GM21723 (cell line): ENCODE results near the gene ERGIC3.
A peak's percentile ranks its signal among the peaks of the same experiment; 100 is the strongest.

Experiments
- ATAC-seq: cut with Tn5 transposase; IDR thresholded peaks from one replicate; pipeline ENCODE4 v1.9.1; 2021; ENCODE audit warnings: mild to moderate bottlenecking, moderate library complexity; ENCODE audit not compliant: unreplicated experiment

The ERGIC3 gene

DNA sequence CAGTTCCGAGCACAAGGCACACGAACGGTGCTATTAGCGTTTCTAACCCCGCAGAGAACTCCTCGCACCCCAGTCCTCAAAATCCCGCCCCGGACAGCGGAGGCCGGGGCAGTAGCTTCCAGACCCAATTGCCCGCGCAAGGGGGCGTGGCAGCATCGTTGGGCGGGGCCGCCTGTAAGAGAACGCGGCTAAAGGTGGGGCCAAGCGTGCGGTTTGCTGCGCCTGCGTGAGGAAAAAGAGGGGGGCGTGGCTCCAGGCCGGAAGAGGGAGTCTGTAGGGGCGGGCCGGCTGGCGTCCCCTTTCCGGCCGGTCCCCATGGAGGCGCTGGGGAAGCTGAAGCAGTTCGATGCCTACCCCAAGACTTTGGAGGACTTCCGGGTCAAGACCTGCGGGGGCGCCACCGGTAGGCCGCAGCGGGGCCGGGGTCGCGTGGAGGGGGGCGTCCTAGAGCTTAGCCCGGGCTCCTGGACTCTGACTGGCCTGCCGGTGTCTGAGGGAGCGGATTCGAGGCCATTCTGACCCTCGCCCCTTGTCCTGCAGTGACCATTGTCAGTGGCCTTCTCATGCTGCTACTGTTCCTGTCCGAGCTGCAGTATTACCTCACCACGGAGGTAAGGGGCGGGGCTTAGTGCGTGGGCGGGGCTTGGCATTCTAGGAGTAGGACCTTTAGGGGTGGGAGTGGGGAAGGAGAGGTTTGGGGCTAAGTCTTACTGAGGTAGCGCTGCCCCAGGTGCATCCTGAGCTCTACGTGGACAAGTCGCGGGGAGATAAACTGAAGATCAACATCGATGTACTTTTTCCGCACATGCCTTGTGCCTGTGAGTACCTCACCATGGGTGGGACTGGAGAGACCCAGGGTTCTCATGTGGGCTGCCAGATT, at the start of gene ERGIC3:
TSS of gene ERGIC3 (plus strand) at position 296 of the 880 bp plus-strand sequence. CDS start at position 316, 20 bp downstream.
- peak; percentile 84 for ATAC-seq

DNA sequence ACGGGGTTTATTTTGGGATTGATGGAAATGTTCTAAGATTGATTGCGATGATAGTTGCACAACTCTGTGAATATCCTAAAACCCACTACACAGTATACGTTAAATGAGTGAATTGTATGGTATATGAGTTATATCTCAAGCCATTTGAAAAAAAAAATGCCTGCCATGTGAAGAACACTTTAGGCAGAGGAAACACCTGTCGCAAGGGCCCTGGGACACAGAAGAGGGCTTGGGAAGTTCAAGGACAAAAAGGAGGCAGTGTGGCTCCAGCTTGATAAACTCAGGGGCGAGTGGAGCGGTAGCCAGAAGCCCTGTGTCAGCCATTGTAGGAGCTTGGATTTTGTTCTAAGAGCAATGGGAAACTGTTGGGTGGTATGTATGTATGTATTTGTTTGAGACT, 49.5 kb upstream of the ERGIC3 start:
- no peak for ATAC-seq

DNA sequence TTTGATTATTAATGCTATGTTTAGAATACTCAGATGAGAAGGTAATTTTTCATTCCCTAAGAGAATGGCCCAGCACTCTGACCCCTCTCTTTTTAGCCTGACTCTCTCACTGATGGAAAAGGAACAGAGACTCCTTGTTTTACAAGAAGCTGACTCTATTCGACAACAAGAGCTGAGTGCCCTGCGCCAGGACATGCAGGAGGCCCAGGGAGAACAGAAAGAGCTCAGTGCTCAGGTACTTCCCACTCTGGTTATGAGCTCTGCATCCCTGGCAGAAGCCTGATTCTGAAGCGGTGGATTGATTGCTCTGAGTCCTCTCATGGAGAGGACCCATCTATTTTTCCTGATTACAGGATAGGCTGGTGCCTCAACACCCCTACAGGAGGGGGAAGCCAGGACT, 45.4 kb upstream of the ERGIC3 start:
- no peak for ATAC-seq

DNA sequence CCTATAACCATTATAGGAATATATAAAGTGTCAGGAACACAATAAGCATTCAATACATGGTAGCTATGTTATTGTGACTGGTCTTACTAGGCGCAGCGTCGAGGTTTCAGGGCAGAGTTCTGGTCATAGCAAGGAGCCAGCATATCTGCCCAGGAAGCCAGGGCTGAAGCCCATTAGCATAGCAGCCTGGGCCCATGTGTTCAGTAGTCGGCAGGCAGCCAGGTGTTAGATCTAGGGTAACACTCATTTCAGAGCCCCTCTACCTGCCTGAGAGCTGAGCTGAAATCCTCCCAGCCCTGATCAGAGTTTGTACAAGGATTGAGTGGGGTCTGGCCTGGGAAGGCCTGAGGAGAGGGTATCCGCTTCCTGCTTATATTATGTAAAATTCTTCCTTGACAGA, 44.6 kb upstream of the ERGIC3 start:
- ATAC-seq: no peak

DNA sequence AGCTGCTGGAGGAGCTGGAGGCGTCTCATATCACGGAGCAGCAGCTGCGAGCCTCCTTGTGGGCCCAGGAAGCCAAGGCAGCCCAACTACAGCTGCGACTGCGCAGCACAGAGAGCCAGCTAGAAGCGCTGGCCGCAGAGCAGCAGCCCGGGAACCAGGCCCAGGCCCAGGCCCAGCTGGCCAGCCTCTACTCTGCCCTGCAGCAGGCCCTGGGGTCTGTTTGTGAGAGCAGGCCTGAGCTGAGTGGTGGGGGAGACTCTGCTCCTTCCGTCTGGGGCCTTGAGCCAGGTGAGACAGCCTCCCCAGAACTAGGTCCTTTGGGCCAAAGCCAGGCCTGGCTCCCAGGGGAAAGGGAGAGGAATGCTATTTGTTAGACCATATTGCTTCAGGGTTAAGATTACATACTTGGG, 44.1 kb upstream of the ERGIC3 start:
- no peak for ATAC-seq

DNA sequence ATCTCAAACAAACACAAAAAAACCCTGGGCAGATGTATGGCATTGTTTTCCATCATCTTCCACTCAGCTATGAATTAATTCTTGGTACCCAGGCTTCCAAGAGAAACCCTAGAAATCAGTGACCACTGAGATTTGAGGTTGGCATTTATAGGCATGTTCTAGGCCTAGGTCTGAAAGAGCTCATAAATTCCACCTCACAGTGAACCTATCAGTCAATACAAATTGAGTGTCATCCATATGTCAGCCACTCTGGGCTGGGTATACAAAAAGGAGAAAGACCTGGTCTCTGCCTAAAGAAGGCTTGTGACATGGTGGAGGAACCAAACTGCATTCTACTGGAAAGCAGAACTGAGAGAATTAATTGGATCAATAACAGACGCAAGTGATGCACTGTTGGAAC, 42.6 kb upstream of the ERGIC3 start:
- no peak for ATAC-seq

DNA sequence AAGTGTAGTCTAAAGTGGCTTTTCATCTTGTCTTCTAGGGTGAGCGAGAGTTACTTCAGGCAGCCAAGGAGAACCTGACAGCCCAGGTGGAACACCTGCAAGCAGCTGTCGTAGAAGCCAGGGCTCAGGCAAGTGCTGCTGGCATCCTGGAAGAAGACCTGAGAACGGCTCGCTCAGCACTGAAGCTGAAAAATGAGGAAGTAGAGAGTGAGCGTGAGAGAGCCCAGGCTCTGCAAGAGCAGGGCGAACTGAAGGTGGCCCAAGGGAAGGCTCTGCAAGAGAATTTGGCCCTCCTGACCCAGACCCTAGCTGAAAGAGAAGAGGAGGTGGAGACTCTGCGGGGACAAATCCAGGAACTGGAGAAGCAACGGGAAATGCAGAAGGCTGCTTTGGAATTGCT, 39.5 kb upstream of the ERGIC3 start:
- ATAC-seq: peak; percentile 85

DNA sequence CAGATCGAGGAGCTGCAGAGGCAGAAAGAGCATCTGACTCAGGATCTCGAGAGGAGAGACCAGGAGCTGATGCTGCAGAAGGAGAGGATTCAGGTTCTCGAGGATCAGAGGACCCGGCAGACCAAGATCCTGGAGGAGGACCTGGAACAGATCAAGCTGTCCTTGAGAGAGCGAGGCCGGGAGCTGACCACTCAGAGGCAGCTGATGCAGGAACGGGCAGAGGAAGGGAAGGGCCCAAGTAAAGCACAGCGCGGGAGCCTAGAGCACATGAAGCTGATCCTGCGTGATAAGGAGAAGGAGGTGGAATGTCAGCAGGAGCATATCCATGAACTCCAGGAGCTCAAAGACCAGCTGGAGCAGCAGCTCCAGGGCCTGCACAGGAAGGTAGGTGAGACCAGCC, 38.6 kb upstream of the ERGIC3 start:
- ATAC-seq: no peak

DNA sequence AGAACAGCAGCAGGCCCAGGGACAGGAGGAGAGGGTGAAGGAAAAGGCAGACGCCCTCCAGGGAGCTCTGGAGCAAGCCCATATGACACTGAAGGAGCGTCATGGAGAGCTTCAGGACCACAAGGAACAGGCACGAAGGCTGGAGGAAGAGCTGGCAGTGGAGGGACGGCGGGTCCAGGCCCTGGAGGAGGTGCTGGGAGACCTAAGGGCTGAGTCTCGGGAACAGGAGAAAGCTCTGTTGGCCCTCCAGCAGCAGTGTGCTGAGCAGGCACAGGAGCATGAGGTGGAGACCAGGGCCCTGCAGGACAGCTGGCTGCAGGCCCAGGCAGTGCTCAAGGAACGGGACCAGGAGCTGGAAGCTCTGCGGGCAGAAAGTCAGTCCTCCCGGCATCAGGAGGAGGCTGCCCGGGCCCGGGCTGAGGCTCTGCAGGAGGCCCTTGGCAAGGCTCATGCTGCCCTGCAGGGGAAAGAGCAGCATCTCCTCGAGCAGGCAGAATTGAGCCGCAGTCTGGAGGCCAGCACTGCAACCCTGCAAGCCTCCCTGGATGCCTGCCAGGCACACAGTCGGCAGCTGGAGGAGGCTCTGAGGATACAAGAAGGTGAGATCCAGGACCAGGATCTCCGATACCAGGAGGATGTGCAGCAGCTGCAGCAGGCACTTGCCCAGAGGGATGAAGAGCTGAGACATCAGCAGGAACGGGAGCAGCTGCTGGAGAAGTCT, 37.9 kb upstream of the ERGIC3 start:
- ATAC-seq: no peak

DNA sequence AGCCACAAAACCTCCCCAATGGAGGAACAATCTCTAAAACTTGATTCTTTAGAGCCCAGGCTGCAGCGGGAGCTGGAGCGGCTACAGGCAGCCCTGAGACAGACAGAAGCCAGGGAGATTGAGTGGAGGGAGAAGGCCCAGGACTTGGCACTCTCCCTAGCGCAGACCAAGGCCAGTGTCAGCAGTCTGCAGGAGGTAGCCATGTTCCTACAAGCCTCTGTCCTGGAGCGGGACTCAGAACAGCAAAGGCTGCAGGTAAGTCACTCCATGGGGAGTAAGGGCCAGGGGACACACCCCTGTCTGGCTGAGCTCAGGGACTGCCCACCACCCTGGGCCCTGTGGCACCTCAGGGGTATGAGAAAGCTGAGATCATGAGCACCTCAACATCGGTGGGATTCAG, 37.1 kb upstream of the ERGIC3 start:
- ATAC-seq: no peak

DNA sequence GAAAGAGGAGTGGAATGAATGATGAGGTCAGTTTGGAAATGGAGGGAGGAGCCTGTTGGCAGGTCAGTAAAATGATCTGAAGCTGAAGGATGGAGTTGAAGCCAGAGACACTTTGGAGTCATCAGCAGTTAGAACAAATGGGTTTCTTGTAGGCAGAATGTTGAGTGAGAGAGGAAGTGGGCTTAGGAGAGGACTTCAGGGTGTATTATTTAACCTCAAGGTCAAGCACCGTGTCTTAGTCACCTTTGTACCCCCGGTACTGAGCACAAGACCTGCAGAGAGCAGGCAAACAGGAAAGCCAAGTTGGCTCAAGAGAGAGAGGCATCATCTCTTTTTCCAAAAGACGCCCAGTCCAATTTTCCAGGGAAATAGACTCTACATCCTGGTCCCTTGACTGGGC, 35.7 kb upstream of the ERGIC3 start:
- ATAC-seq: no peak

DNA sequence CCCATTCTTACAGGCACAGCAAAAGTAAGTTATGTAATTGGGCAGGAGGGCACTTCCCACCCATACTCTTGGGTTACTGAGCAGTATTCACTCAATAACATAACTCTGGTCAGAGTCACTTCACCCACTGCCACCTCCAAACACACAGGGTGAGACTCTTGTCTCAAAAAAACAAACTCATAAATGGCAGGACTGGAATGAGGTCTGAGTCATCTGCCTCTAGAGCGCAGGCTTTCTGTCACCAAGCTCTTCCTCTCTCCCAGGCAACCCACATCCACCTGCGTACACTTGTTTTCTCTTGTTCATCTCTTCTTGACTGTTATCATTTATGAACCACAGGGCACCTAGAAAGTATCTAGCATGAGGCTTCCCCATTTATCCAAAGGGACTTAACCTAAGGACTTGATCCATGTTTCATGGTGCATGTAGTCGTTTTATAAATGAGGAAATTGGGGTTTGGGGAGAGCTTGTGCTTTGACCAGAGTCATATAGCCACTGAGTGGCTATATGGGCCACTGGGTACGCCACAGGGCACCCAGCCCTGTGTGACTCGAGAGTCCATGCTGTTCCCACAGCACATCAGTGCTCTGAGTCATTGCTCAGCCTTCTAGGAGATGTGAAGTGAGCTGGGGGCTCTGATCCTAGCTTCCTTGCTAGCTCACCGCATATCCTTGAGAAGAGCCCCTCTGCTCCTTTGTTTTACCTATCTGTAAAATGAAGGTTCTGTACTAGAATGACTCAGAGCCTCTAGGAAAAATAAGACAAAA, 34.8 kb upstream of the ERGIC3 start:
- no peak for ATAC-seq

DNA sequence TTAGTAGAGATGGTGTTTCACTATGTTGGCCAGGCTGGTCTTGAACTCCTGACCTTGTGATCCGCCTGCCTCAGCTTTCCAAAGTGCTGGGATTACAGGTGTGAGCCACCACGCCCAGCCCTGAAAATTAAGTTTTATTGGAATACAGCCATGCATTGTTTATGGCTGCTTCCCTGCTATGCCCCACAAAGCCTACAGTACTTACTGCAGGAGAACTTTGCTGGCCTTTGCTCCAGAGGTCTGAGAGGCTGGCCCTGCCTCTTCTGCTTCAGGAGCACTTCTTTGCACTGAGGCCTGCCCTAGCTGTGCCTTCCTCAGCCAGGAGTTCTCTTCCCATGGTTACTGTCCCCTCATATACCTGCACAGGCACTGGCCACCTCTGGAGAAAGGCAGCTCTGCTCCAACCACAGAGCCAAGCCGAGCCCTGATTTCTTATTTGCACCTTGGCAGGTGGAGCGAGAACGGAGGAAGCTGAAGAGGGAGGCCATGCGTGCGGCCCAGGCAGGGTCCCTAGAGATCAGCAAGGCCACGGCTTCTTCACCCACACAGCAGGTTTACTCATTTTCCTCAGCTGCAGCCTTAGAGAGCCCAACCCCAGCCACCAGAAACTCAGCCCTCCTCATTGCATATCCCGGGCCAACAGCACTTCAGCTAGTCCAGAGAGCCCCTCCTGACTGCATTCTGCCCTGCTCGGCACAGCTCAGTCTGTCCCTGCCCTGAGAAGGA, 33.2 kb upstream of the ERGIC3 start:
- ATAC-seq: no peak

DNA sequence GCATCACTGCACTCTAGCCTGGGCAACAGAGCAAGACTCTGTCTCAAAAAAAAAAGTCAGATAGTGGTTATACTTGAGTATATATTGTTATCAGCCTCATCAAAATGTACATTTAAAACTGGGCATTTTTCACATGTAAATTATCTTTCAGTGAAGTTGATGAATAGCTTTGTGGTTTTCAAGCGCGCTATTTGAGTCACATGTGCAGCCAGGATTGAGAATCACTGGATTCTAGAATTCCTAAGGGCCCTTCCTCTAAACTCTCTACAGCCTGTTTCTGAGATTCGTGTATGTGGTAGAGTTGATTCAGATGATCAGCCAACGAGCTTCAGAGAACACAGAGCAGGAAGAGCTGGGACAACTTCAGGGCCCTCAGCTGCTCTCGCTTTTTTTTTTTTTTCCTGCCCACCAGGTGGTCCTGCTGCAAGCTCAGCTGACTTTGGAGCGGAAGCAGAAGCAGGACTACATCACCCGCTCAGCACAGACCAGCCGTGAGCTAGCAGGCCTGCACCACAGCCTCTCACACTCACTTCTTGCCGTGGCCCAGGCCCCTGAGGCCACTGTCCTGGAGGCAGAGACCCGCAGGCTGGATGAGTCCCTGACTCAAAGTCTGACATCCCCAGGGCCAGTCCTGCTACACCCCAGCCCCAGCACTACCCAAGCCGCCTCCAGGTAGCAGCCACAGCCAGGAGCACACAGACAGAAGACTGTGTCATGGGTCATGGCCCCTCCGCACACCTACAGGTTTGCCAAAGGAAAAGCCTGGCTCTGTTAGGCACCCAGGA, 30.7 kb upstream of the ERGIC3 start:
- no peak for ATAC-seq

DNA sequence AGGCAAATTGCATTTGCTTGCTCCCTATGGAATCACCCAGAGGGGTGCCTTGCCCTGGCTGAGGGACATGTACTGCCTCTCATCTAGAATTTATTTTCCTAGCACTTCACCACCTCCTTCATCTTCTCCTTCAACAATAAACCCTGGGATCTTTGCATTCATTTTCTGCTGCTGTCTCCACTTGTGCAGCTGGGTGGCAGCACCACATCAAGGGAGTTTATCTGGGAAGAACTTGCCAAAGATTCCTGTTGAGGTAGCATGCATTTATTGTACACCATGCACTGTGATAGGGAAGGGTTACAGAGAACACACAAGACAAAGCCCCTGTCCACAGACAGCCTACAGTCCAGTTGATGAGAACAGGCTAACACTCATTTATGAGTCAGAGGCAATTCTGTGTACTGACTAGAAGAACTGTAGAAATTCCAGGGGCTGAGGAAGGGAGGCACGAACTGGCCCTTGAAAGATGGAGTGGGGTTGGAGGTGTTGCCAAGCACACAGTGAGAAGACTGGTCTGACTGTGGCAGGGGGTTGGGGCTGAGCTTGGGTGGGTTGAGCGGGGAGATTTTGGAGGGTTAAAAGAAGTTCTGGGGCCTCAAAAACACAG, 30.0 kb upstream of the ERGIC3 start:
- ATAC-seq: no peak

DNA sequence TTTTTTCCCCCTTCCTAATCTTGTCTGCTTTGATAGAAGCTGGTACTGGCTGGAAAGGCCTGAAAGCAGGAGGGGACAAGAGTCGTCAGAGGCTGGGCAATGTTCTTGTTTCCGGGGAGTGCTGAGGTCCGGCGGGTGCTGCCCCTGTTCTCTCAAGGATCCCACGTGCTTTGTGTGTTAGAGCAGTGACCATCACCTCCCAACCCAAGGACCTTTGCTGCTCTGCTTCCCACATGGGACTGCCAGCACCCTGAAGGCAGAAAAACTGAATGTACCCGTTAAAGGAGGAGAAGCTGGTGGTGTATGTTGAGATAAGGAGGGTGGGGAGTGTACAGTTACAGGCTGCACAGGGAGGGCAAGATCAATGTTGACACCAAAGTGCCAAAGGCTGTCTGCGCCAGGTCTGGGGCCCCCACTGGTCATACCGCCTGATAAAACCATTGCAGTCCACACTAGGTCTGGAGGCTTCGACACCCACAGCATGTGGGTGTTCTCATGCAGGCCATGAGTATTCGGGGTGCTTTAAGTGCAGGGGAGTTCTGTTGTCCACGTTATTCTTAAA, 27.4 kb upstream of the ERGIC3 start:
- ATAC-seq: no peak

DNA sequence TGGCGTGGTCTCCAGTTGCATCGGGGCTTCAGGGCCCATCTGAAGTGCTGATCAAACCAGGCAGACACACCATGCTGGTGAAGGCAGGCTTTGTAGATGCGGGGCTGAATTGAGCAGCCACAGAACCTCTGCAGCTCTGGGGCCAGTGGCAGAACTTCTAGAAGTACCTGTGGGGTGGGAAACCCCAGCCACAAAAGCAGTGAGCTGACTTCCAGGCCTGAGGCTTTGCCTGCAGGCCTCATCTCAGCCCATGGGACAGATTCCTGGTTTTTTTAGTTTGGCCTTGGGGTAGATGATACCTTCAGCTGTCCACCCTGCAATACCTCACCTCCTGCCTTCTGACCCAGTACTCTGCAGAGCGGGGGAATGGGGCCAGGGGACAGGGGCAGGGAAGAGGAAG, 26.5 kb upstream of the ERGIC3 start:
- ATAC-seq: no peak

DNA sequence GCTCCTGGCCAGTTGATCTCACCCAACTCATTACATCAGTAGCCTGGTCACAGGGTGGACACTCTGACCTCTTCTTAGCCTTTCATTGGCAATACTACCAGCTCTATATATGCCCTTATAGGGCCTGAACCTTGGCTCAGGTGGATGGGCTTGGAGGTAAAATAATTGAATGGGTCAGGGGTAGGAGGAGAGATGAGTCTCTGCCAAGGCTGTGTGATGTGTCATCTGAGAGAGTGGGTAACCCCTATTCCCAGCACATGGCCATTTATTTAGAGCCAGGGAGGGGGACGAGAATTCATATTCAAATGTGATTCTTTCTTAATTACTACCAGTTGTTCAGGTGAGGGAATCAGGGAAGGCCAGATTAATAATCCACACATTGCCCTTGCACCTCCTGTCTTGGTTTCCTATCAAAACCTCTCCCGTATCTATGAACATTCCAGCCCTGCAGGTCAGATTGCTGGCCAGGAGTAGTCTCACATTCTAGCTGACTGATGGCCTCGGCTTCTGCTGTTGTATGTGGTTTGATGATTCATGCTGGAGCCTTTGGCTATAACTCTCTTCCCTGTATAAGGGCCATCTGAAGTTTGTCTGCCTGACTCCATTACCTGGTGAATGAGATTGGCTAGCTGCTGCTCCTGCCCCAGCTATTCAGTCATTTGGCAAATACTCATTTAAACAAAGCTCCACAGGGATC, 25.8 kb upstream of the ERGIC3 start:
- ATAC-seq: no peak

DNA sequence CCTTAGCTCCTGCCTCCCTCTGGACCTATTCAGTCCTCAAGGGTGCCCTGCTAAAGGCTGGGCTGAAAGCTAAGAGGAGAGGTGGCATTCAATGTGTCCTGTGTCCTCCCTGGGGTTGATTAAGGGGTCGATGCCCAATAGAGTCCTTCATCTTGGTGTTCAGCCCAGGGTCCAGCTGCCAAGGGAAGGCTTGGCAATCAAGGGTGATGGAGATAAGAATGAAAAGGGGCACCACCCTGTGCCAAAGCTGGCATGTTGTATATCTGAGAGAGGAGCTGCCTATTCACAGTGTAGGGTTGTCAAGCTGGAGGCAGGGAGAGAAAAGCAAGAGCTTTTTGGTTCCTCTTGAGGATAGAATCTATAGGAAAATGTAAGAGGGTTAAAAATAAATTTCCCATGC, 24.8 kb upstream of the ERGIC3 start:
- no peak for ATAC-seq
